ENCODE results near the gene COL7A1.
A peak's percentile ranks its signal among the peaks of the same experiment; 100 is the strongest.

Gene COL7A1
- total RNA-seq = 0.29 to 2.3 (median 0.81) reads per million in 18 experiments

DNA sequence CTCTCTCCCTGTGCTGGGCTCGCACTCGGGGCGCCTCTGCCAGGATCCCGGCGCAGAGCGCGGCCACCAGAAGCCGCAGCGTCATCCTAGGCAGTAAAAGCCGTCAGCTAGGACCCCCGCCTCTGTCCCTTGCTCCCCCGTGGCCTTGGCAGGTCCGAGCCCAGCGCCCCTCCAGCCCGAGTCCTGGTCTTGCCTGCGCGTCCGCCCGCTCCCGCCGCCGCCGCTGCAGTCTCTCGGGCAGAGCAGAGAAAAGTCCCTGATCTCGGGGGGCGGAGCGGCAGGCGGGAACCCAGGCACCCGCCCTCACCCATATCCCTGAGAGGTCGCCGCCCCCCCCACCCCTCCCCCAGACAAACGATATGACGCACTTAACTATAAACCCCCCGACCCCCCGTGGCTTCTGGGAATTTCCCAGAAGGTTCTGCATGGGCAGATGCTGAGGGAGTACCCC lies at the start of gene COL7A1:
COL7A1 (minus strand) TSS at position 255 of the 451 bp plus-strand sequence; CDS start at position 85, 170 bp downstream.
- DNase-seq = no peak

DNA sequence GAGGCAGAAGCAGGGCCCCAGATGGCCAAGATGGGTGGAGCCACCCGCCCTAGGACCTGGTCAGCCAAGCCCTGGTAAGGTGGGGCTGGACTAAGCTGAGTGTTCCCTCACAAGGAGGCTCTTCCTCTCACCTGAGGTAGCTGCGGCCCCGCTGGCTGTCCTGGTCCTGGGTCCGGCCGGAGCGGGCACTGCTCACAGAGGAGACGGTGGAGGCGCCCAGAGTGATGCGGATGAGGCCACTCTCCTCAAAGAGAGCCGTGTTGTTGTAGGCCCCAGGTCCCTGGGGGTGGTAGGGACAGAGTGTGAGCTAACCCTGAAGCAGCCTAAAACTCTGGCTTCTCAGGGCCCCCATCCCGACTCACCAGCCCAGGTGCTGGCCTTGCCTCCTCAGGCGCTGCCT lies 47.5 kb upstream of the COL7A1 start:
- DNase-seq = no peak

DNA sequence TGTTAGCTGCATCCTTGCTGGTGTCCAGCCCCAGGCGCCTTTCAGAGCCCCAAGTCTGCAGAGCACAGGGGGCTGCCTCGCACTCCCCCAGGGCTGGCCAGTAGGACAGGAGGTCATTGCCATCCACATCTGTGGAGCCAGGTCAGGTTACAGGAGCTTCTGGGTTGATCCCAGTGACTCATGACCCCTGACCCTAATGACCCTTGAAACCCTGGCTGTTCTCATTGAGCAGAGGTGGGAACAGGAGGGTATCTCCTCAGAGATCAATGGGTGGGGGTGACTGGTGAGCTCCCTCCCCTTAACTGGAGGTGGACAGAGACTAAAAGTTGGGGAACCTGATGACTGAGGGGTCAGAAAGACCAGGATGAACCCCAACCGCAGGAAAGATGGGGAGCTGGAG lies 46.3 kb upstream of the COL7A1 start:
- DNase-seq = no peak

DNA sequence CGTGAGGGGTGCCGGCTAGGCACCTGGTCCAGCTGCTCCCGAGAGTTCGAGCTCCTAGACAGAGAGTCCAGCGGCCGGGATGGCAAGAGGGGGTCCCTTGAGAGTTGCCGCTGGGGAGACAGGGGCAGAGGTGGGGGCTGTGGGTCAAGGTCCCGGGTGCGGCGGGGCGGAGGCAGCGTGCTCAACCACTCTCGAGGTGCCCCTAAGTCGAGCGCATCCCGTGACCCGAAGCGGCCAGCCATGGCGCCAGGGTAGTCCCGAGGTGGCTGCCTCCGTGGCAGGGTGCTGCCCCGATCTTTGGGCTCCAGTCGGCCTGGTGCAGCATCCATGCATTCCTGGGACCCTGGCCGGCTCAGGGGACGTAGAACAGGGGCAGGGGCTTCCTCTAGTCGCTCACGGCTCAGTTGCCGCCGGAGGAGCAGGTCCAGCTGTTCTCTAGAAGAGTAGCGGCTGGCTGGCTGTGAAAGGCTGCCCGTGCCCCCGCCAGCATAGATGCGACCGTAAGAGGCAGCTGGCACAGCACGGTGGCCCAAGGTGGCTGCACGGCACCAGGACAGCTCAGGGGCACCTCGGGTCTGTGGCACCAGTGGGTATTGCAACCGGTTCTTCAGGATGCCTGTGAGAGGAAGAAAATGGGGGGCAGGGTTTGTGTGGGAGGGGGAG lies 44.9 kb upstream of the COL7A1 start:
- DNase-seq = no peak

DNA sequence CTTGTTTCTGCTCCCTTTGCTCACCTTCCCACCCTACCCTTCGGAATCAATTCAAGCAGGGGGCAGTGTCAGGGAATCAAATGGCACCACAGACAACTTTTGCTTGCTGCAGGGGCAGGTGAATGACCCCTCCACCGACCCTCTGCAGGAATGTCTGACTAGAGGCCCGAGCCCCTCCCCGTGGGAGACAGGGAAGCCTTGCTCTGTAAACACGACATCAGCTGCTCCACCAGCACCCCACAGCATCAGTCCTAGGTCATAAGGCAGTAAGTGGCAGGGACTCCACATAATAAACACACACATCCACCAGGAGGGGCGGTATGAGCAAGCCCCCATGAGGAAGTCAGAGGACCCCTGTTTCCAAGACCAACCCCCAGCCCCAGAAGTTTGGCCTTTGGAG lies 42.2 kb upstream of the COL7A1 start:
- no peak for DNase-seq

DNA sequence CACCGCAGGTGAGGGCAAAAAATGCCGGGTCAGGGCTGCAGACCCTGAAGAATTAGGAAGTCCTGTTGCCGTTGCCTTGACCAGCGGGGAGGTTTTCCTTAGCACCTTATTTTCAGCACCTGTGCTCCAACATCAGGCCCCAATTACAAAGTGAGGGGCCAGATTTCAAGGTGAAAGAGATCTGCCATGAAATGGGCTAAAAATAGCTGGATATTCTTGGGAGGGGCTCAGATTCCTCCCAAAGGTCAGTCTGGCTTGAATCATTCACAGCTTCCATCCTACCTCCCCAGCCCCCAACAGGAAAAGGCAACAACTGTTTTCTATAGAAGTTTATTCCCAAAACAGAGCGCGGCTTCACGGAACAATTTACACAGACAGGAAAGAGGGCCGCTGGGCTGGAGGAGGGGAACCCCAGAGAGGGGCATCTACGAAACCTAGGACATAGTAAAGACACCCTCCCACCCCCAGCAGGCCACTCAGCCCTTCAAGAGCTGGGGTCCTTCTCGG lies 41.1 kb upstream of the COL7A1 start:
- no peak for DNase-seq

DNA sequence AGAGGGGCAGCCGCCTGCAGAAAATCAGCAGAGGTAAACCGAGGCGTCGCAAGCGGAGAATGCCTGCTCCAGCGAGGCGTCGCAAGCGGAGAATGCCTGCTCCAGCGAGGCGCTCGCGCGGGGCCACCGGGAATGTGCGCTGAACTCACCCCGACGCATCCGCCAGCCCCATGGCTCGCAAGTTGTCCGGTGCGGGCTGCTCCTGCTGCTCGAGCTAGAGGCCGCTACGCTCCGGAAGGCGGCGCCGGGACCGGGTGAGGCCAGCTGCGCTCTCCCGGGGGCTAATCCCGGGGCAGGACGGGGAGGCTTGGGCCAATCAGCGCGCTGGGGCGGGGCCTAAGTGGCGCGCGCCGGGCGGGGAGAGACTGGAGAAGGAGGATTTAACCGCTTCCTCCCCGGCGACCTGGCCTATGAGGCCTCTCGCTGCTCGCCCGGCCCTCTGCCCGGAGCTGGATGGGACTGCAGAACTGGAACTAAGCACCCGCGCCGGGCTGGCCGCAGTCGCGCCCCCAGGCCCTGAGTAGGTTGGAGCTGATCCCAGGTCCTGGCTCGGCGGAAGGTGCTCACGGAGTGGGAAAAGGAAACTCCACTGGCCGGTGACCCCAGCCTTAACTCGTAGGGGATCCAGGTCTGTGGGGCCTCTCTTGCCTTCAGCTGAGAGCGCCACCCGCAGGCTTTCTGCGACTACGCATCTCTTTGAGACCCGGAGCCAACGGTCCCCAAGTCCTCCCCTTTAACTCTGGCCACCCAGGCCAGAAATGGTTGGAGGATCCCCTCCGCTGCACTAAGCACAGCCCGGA lies 40.3 kb upstream of the COL7A1 start, which contains the start of gene SLC26A6:
SLC26A6 (minus strand) TSS at position 240 of the 800 bp plus-strand sequence; CDS start at position 172, 68 bp downstream.
- DNase-seq = peak; percentile 96 to 97

DNA sequence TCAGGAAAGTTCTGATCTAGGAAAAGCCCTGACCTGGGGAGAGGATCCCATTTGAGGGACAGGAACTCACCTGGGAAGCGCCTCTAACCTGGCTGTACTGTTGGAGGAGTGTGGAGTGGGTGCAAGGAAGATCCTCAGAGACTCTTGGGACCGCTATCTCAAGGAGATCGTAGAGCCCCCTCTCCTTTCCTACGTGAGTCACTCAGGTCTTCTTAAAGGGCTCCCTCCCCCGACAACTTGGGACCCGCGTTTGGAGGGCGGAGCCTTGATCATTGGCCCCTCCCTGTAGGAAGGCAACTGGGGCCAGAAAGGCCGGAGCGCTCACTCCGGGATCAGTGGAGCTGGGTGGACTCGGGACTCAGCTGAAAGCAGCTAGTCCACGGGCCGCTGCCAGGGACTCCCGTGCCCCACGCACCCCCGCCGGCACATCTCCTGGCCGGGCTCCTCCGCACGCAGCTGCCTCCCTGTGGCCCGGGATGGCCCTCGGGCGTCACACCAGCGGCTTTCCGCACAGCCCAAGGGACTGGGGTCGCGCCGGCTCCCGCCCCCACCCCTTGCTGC lies 39.6 kb upstream of the COL7A1 start:
- DNase-seq = peak; percentile 25 to 34

DNA sequence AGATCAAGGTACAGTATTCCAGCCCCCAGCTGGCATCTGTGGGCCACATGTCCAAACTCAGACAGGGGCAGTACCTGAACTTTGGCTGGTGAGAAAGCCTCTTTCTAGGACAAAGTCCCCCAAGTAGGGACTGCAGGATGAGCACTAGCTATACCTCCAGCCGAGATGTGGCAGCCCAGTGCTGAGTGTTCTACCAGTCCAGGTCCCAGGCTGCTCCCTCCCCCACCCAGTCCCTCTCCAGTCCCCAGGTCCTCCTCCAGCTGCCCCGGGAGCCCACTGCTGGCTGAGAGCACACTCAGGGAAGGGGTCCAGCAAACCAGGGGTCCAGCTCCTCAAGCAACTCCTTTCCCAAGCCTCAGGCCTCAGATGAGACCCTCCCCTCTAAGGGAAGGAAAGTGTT lies 38.6 kb upstream of the COL7A1 start:
- DNase-seq = no peak

DNA sequence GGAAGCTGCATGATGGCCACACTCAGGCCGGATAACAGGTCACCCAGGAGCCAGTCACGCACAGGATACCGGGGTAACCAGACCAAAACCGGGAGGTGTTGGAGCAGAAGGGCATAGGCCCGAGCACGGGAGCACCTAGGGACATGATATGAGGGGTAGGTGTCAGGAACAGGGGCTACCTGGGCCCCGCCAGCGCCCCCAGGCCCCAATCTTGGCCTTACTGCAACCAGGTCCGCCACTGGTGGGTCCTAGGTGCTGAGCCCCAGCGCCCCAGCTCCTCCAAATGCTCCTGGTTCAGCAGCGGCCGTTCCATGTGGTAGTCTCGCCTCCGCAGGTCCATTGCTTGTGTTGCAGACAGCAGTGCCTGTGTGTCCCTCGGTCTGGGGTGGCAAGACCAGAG lies 38.1 kb upstream of the COL7A1 start:
- no peak for DNase-seq

DNA sequence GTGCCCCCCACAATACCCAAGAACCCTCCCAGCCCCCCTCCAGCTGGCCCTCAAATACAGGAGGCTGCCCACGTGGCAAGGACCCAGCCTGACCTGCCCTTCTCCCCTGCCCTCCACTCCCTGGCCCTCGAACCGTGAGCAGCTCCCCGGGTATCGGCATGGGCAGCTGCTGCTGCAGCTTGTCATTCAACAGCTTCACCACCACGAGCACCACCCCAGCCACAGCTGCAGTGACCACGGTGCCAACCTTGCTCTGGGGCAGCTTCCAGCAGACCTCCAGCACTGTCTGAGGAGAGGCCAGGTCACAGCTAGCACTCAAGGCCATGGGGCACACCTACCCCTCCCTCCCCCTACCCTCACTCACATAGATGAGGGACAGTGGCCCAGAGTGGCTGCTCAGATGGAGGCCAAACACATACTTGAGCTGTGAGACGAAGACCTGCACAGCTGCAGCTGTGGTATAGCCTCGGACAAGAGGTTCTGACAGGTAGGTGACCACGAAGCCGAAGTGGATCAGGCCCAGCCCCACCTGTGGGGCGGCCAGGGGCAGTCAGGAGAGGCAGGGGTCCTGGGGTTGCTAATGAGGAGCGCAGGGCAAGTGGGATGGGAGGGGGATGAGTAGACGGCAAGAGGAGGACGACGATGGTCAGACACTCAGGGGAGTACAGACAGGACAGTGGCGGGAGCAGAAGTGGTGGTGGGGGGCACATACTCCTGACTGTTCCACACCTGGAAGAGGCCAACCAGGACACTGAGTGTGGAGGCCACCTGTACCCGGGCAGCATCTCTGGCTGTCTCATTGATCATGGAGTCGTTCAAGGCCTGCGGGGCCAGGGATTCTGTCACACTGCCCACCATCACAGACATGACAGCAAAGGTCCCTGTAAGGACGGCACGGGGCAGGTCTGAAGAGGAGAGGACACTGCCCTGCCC lies 36.7 kb upstream of the COL7A1 start:
- DNase-seq = no peak

DNA sequence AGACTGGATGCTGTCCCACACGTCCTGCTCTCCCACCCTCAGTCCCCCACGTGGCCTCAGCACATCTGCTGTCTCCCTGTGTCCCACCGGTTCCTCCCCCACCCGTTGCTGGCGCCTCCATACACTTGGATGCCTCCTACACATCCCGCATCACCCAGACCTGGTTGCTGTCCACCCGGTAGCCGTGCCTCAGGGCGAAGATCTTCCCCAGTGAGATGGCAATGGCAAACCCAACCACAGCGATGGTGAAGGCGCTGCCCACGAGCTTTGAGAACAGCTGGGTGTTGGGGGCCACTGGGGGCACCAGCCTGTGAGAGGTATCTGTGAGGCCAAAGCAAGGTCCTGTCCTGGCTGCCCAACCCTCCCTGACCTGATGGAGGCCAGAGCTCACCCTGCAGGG lies 35.7 kb upstream of the COL7A1 start:
- DNase-seq = no peak

DNA sequence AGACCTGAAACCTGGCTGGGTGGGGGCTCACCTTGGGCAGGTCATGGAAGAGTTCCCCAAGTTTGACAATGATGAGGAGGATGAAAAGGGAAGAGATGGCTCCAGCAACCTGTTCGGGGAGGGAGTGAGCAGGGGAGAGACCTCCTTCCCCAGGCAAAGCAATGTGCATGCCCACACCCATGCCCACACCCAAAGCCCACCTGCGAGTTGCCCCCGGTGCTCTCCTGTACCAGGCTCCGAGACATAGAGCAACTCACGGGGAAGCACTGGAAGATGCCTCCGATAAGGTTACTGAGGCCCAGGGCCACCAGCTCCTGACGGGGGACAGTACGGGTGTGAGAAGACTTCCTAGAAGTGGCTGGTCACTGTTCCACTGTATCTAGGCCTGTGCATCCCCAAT lies 35.3 kb upstream of the COL7A1 start:
- no peak for DNase-seq

DNA sequence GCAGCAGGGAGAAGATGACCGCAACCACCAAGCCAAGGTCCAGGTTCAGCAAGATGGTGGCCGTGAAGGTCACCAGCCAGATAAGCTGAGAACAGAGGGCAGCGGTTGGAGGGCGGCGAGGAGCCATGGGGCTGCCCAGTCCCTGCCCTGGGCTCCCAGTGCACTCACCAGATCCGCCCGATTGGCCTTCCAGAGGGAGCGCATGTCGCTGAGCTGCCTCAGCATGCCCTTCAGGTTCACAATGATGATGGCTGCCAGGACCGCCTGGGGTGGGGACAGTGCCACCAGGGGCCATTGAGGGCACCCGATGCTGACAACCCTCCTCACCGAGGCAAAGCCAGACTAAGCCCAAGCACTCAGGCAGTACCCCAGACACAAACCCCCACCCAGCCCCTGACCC lies 34.8 kb upstream of the COL7A1 start:
- no peak for DNase-seq

DNA sequence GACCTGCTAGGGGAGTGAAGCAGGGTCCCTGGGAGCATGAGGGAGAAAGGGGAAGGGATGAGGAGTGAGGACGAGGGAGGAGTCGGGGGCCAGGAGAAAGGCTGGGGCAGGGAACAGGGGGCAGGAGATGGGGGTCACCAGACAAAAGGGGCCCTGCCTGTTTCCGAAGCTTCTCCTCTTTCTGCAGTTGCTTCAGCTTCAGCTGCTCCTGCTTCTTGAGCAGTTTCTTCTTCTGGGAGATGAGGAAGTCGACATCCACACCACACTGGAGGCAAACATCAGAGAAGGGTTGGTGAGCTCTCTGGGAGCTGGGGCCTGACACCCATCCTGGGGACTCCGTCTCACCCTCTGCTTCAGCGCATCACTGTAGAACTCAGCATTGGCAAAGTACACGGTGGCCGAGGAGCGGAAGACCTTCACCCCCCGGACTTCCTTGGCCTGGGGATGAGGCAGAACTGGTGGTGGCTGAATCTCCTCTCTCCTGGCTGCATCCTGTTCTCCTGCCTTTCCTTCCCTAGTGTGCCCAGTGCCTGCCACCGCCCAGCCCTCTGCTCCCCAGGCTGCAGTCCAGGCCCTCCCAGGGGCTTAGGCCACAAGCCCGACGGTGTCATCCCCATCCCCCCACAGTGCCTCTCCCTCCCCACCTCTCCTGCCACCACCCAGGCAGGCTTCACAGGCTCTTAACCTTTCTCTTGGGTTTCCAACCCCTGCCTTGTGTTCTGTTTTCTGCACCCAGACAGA lies 33.3 kb upstream of the COL7A1 start:
- DNase-seq = no peak

DNA sequence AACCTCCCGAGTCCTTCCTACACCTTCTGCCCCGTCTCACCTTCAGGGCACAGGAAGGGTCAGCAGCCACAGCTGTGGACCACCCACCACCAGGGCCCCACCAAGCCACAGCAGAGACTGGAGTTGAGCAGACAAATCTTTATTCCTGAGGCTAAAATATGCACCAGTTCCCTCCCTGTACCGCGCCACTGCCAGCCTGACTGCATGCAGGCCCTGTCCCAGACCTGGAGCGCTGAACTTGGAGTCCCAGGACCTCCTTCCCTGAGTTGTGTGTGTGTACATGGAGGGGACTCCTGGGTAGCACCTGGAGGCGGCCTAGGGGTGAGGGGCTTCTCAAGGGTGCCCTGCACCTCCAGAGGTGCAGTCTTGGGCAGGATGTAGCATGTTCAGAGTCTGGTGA lies 30.5 kb upstream of the COL7A1 start:
- DNase-seq = no peak

DNA sequence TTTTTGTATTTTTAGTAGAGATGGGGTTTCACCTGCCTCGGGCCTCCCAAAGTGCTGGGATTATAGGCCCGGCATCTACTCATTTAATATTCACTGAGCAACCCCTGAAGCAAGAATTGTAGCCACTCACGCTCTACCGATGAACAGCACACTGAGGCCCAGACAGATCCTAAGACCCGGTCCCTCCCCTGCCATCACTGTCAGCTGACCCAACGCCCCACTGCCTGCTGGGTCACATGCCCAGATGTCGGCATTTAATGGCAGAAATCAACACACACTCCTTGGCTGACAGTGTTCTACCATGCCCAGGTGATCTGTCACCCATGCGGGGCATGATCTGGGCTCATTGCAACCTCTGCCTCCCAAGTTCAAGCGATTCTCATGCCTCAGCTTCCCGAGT lies 29.6 kb upstream of the COL7A1 start:
- DNase-seq = no peak

DNA sequence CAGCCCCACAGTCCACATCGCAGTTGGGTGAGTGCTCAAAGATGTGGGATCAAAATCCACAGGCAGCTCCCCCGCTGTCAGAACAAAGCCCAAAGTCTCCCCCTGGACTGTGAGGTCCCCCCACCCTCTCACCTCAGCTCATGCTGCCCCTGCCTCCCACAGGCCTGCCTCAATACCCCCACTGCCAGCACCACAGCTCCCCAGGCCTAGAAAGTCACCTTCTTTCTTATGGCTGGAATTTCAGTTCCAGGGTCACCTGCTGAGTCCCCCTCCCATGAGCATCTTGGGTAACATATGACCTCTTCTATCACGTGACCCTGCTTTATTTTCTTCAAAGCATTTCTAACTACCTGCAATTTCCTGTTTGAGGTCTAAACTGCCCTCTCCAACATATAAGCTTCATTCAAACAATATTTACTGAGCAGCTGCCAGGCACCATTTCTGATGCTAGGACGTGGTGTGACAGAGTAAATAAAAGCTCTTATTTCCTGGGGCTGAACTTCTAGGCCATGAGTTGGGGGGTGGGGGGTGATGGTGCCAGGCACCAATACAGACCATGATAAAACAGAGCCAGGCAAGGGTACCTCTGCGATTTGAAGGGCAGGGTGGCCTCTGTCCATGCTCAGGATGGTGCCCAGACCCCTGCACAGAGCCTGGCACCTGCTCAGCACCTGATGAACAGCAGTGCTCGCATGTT lies 28.9 kb upstream of the COL7A1 start:
- no peak for DNase-seq

DNA sequence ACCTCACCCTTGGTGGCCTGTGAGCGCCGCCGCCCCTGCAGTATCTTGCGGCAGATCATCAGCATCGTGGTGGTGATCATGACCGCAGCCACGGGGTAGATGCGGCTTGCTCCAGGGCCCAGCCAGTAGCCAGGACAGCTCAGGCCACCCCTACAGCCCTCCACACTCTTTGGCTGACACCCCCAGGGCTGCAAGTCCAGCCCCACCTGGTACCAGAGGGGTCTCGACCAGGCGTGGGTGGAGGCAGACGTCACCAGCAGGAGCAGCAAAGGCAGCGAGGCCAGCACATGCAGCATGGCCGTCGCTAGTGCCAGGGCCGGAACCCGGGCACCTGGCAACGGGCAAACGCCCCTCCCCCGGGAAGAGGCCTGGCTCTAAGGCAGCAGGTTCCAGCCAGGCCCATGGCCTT lies 26.3 kb upstream of the COL7A1 start, which contains the start of gene TMEM89:
TMEM89 (minus strand) TSS at position 309 of the 409 bp plus-strand sequence; CDS start at position 296, 13 bp downstream.
- DNase-seq = no peak
